Stomach (tissue), 4 donors: Measurements from ENCODE around the gene CDK2AP2.

ENCODE experiments used
- CTCF ChIP-seq, 7 experiments: fragments of 450-650 bp in 4 of 7; fragments of 200-600 bp in 3 of 7; sonication (generic) in 3 of 7; IDR thresholded peaks; one replicate each; pipeline ENCODE4 v1.5.1; 2016 to 2019; ENCODE audit warnings: antibody characterized with exemption in 7 of 7, control low read depth in 2 of 7, mild to moderate bottlenecking in 1 of 7
- EP300 ChIP-seq: sonication (generic); formaldehyde crosslinking; IDR thresholded peaks from one replicate; pipeline ENCODE4 v1.6.1; 2017; ENCODE audit warnings: antibody characterized with exemption
- POLR2A ChIP-seq, 4 donors: fragments of 450-650 bp; IDR thresholded peaks; one replicate each; pipeline ENCODE4 v1.6.1; 2016; ENCODE audit warnings: antibody characterized with exemption in 4 of 4, control low read depth in 2 of 4, mild to moderate bottlenecking in 1 of 4, moderate library complexity in 1 of 4
- POLR2AphosphoS5 ChIP-seq, 3 donors: sonication (generic); formaldehyde crosslinking; IDR thresholded peaks; one replicate each; pipeline ENCODE4 v1.6.1; 2016; ENCODE audit warnings: antibody characterized with exemption in 3 of 3

- TF ChIP-seq CTCF (IDR thresholded peaks at IDR 0.05) (no peak), EP300 (no peak), POLR2A (IDR thresholded peaks at IDR 0.05) (no peak), POLR2AphosphoS5 (IDR thresholded peaks at IDR 0.05) (no peak)
Observed at GRCh38 chr11:67516806-67517205, 8.8 kb upstream of the CDK2AP2 start.
